Mesendoderm (in vitro differentiated cells): ENCODE measurements around the gene CDH11.

ENCODE experiments used
- DNase-seq: peaks from one replicate; pipeline ENCODE4 v3.0.0; 2013
- H2AK5ac ChIP-seq: 2 replicates; pipeline ENCODE4 v1.6.1; 2013; ENCODE audit warnings: low read length, inconsistent platforms
- H2BK120ac ChIP-seq: 2 replicates; pipeline ENCODE4 v1.6.1; 2013; ENCODE audit warnings: low read depth, mild to moderate bottlenecking, low read length, moderate library complexity, mixed read lengths
- H2BK15ac ChIP-seq: replicated peaks from 2 replicates; pipeline ENCODE4 v1.6.1; 2013; ENCODE audit warnings: low read depth, mild to moderate bottlenecking, moderate library complexity
- H2BK5ac ChIP-seq: 2 replicates; pipeline ENCODE4 v1.6.1; 2013; ENCODE audit warnings: low read length, inconsistent platforms
- H3K18ac ChIP-seq: 2 replicates; pipeline ENCODE4 v1.6.1; 2013; ENCODE audit warnings: mild to moderate bottlenecking, low read length, mixed read lengths
- H3K23ac ChIP-seq: one replicate; pipeline ENCODE4 v1.6.1; 2013; ENCODE audit warnings: low read length
- H3K27ac ChIP-seq: 2 replicates; pipeline ENCODE4 v1.5.1; 2013; ENCODE audit warnings: low read depth, mild to moderate bottlenecking, inconsistent platforms, low read length, moderate library complexity
- H3K27me3 ChIP-seq: 2 replicates; pipeline ENCODE4 v1.6.1; 2013; ENCODE audit warnings: low read length, control low read depth, mild to moderate bottlenecking, inconsistent platforms; ENCODE audit not compliant: insufficient read depth, poor library complexity
- H3K36me3 ChIP-seq: 2 replicates; pipeline ENCODE4 v1.6.1; 2013; ENCODE audit warnings: low read length, inconsistent platforms; ENCODE audit not compliant: control insufficient read depth, insufficient read depth
- H3K4ac ChIP-seq: one replicate; pipeline ENCODE4 v1.6.1; 2013; ENCODE audit warnings: low read depth, mild to moderate bottlenecking, low read length, moderate library complexity
- H3K4me1 ChIP-seq: 2 replicates; pipeline ENCODE4 v1.6.1; 2013; ENCODE audit warnings: low read depth, low read length, inconsistent platforms; ENCODE audit not compliant: control insufficient read depth
- H3K4me2 ChIP-seq: 2 replicates; pipeline ENCODE4 v1.6.1; 2013; ENCODE audit warnings: low read length
- H3K4me3 ChIP-seq: 2 replicates; pipeline ENCODE4 v1.5.1; 2013; ENCODE audit warnings: mild to moderate bottlenecking, low read length
- H3K56ac ChIP-seq: one replicate; pipeline ENCODE4 v1.6.1; 2013; ENCODE audit warnings: low read length
- H3K79me1 ChIP-seq: 2 replicates; pipeline ENCODE4 v1.6.1; 2013; ENCODE audit warnings: low read length, inconsistent platforms
- H3K79me2 ChIP-seq: 2 replicates; pipeline ENCODE4 v1.6.1; 2013; ENCODE audit warnings: mild to moderate bottlenecking, low read length; ENCODE audit not compliant: control insufficient read depth, insufficient read depth
- H3K9ac ChIP-seq: 2 replicates; pipeline ENCODE4 v1.6.1; 2013; ENCODE audit warnings: low read length, inconsistent platforms
- H4K5ac ChIP-seq: one replicate; pipeline ENCODE4 v1.6.1; 2013; ENCODE audit warnings: low read length
- H4K8ac ChIP-seq: one replicate; pipeline ENCODE4 v1.6.1; 2013; ENCODE audit warnings: low read depth, mild to moderate bottlenecking, control low read depth, low read length, moderate library complexity
- WGBS: extraction: QIAGEN DNeasy Blood & Tissue Kit; methylation state at CpG from one replicate; pipeline ENCODE4 v1.1.7; 2013; ENCODE audit warnings: low lambda C conversion rate, missing lambda C conversion rate; ENCODE audit not compliant: insufficient coverage; ENCODE audit errors: extremely low coverage; 5-methylcytosine and 5-hydroxymethylcytosine counted together

Gene CDH11

GRCh38 chr16:65136681-65137080 is 14.8 kb upstream of the CDH11 start:
- no peak overlapping the region for H4K5ac ChIP-seq
- no peak overlapping the region for H3K9ac ChIP-seq
- H3K4me2 ChIP-seq: no peak overlapping the region
- no peaks in the 10 kb centered on the region for H3K79me1 ChIP-seq
- no peak overlapping the region for H2BK120ac ChIP-seq
- no peak overlapping the region for H3K4ac ChIP-seq
- H3K27me3 ChIP-seq: no peaks in the 10 kb centered on the region
- H3K4me1 ChIP-seq: no peaks in the 10 kb centered on the region
- WGBS: no CpG with 5 or more reads among the region's 2 CpGs
- no peak overlapping the region for H3K18ac ChIP-seq
- H3K36me3 ChIP-seq: no peaks in the 10 kb centered on the region
- no peak overlapping the region for H3K23ac ChIP-seq
- H3K79me2 ChIP-seq: no peaks in the 10 kb centered on the region
- no peak for DNase-seq
- H4K8ac ChIP-seq: no peak overlapping the region
- H3K56ac ChIP-seq: no peak overlapping the region
- H3K4me3 ChIP-seq: no peak overlapping the region
- H2BK15ac ChIP-seq: no peak overlapping the region
- no peak overlapping the region for H2BK5ac ChIP-seq
- H2AK5ac ChIP-seq: no peak overlapping the region
- no peak overlapping the region for H3K27ac ChIP-seq

GRCh38 chr16:65126845-65127624 is 5.2 kb upstream of the CDH11 start:
- Histone ChIP-seq H3K27me3 (peaks cover 8% of the 10 kb centered on the region), H3K4ac (no peak overlapping the region), H3K9ac (no peak overlapping the region), H2AK5ac (no peak overlapping the region), H3K23ac (no peak overlapping the region), H4K8ac (no peak overlapping the region), H3K18ac (no peak overlapping the region), H2BK5ac (no peak overlapping the region), H3K79me1 (no peaks in the 10 kb centered on the region), H3K79me2 (no peaks in the 10 kb centered on the region), H2BK15ac (no peak overlapping the region), H4K5ac (no peak overlapping the region), H2BK120ac (no peak overlapping the region), H3K36me3 (no peaks in the 10 kb centered on the region), H3K4me1 (no peaks in the 10 kb centered on the region), H3K56ac (no peak overlapping the region), H3K4me3 (no peak overlapping the region), H3K4me2 (no peak overlapping the region), H3K27ac (no peak overlapping the region)
- no CpG with 5 or more reads among the region's 6 CpGs for WGBS
- no peak for DNase-seq

- WGBS: no CpG with 5 or more reads among the region's 5 CpGs
- H3K23ac ChIP-seq: no peak overlapping the region
These were observed 4.0 kb upstream of the CDH11 start for GRCh38 chr16:65125871-65126270.

GRCh38 chr16:65125322-65125721 is 3.5 kb upstream of the CDH11 start:
- no peak overlapping the region for H3K4ac ChIP-seq
- H3K18ac ChIP-seq: no peak overlapping the region
- H3K56ac ChIP-seq: no peak overlapping the region
- H3K4me2 ChIP-seq: no peak overlapping the region
- H3K4me1 ChIP-seq: no peaks in the 10 kb centered on the region
- no peak overlapping the region for H3K23ac ChIP-seq
- peaks cover 8% of the 10 kb centered on the region for H3K27me3 ChIP-seq
- no peak overlapping the region for H3K27ac ChIP-seq
- H2BK15ac ChIP-seq: no peak overlapping the region
- DNase-seq: no peak
- H2BK120ac ChIP-seq: no peak overlapping the region
- H4K8ac ChIP-seq: no peak overlapping the region
- H3K9ac ChIP-seq: no peak overlapping the region
- H2BK5ac ChIP-seq: no peak overlapping the region
- no peak overlapping the region for H2AK5ac ChIP-seq
- no peaks in the 10 kb centered on the region for H3K36me3 ChIP-seq
- no peak overlapping the region for H4K5ac ChIP-seq
- no peak overlapping the region for H3K4me3 ChIP-seq
- no peaks in the 10 kb centered on the region for H3K79me1 ChIP-seq
- no CpG with 5 or more reads among the region's 2 CpGs for WGBS
- no peaks in the 10 kb centered on the region for H3K79me2 ChIP-seq

More at GRCh38 chr16:65125871-65126270, 4.0 kb upstream of the CDH11 start:
- no peaks in the 10 kb centered on the region for H3K79me1 ChIP-seq
- no peaks in the 10 kb centered on the region for H3K4me1 ChIP-seq
- H3K18ac ChIP-seq: no peak overlapping the region
- no peak overlapping the region for H4K8ac ChIP-seq
- no peak overlapping the region for H4K5ac ChIP-seq
- no peak overlapping the region for H3K4ac ChIP-seq
- no peak overlapping the region for H3K9ac ChIP-seq
- H3K27ac ChIP-seq: peak overlapping the region; percentile 46
- H2BK5ac ChIP-seq: no peak overlapping the region
- H2BK15ac ChIP-seq: no peak overlapping the region
- no peak overlapping the region for H3K56ac ChIP-seq
- no peaks in the 10 kb centered on the region for H3K36me3 ChIP-seq
- peaks cover 8% of the 10 kb centered on the region for H3K27me3 ChIP-seq
- DNase-seq: peak; percentile 90
- no peak overlapping the region for H3K4me3 ChIP-seq
- H2AK5ac ChIP-seq: no peak overlapping the region
- H3K79me2 ChIP-seq: no peaks in the 10 kb centered on the region
- H2BK120ac ChIP-seq: no peak overlapping the region
- no peak overlapping the region for H3K4me2 ChIP-seq

GRCh38 chr16:65124596-65124995 is 2.7 kb upstream of the CDH11 start:
- H4K5ac ChIP-seq: no peak overlapping the region
- no peak for DNase-seq
- H3K4ac ChIP-seq: no peak overlapping the region
- H3K4me3 ChIP-seq: no peak overlapping the region
- no peaks in the 10 kb centered on the region for H3K79me1 ChIP-seq
- no peak overlapping the region for H2BK120ac ChIP-seq
- H4K8ac ChIP-seq: no peak overlapping the region
- no peak overlapping the region for H2AK5ac ChIP-seq
- no peak overlapping the region for H3K9ac ChIP-seq
- H3K4me2 ChIP-seq: no peak overlapping the region
- no peak overlapping the region for H3K23ac ChIP-seq
- H3K79me2 ChIP-seq: no peaks in the 10 kb centered on the region
- H2BK15ac ChIP-seq: no peak overlapping the region
- no peak overlapping the region for H3K56ac ChIP-seq
- no peaks in the 10 kb centered on the region for H3K36me3 ChIP-seq
- WGBS: no CpG with 5 or more reads among the region's 2 CpGs
- H3K27me3 ChIP-seq: peaks cover 8% of the 10 kb centered on the region
- no peak overlapping the region for H3K27ac ChIP-seq
- H3K4me1 ChIP-seq: no peaks in the 10 kb centered on the region
- H2BK5ac ChIP-seq: no peak overlapping the region
- H3K18ac ChIP-seq: no peak overlapping the region

GRCh38 chr16:65124212-65124548 is 2.3 kb upstream of the CDH11 start:
- no peak for DNase-seq
- peak overlapping the region; percentile 2 for H3K18ac ChIP-seq
- H3K56ac ChIP-seq: peak overlapping the region; percentile 84
- H3K4me1 ChIP-seq: no peaks in the 10 kb centered on the region
- no CpG with 5 or more reads among the region's 7 CpGs for WGBS
- H2BK5ac ChIP-seq: no peak overlapping the region
- no peak overlapping the region for H3K4me2 ChIP-seq
- H3K79me1 ChIP-seq: no peaks in the 10 kb centered on the region
- H3K4me3 ChIP-seq: no peak overlapping the region
- H3K9ac ChIP-seq: no peak overlapping the region
- peaks cover 8% of the 10 kb centered on the region for H3K27me3 ChIP-seq
- H3K36me3 ChIP-seq: no peaks in the 10 kb centered on the region
- H3K4ac ChIP-seq: no peak overlapping the region
- H3K79me2 ChIP-seq: no peaks in the 10 kb centered on the region
- H2BK15ac ChIP-seq: no peak overlapping the region
- no peak overlapping the region for H3K27ac ChIP-seq
- H4K5ac ChIP-seq: no peak overlapping the region
- no peak overlapping the region for H2AK5ac ChIP-seq
- no peak overlapping the region for H4K8ac ChIP-seq
- no peak overlapping the region for H3K23ac ChIP-seq
- H2BK120ac ChIP-seq: no peak overlapping the region
